HG03469 (cell line): ENCODE data around the gene PRKD1.
"Not testable (repeated sequence)": the region's sequence is repeated elsewhere in the genome, so short reads cannot be mapped to it uniquely, and the experiment has no call there.

Source experiments
- ATAC-seq: cut with Tn5 transposase; IDR thresholded peaks from one replicate; pipeline ENCODE4 v1.9.1; 2021; ENCODE audit warnings: mild to moderate bottlenecking, moderate library complexity, moderate number of reproducible peaks; ENCODE audit not compliant: unreplicated experiment

Gene PRKD1

GRCh38 chr14:29749327-29749726, 178.3 kb downstream of the PRKD1 start:
- no peak for ATAC-seq

- ATAC-seq = no peak
Measured at GRCh38 chr14:29745863-29746262, 181.8 kb downstream of the PRKD1 start.

GRCh38 chr14:29743531-29743930, 184.1 kb downstream of the PRKD1 start:
- ATAC-seq = no peak

- ATAC-seq = no peak
Measured at GRCh38 chr14:29741909-29742401, 185.7 kb downstream of the PRKD1 start.

GRCh38 chr14:29740491-29740890, 187.2 kb downstream of the PRKD1 start:
- no peak for ATAC-seq

- ATAC-seq = no peak
Measured at GRCh38 chr14:29738950-29739349, 188.7 kb downstream of the PRKD1 start.

GRCh38 chr14:29738056-29738455, 189.6 kb downstream of the PRKD1 start:
- ATAC-seq = no peak

- no peak for ATAC-seq
Measured at GRCh38 chr14:29735459-29735858, 192.2 kb downstream of the PRKD1 start.

- ATAC-seq = no peak
Measured at GRCh38 chr14:29734732-29735131, 192.9 kb downstream of the PRKD1 start.

GRCh38 chr14:29726560-29727331, 200.9 kb downstream of the PRKD1 start:
- not testable (repeated sequence) for ATAC-seq

GRCh38 chr14:29724991-29725390, 202.7 kb downstream of the PRKD1 start:
- no peak for ATAC-seq

- no peak for ATAC-seq
Measured at GRCh38 chr14:29722831-29723230, 204.8 kb downstream of the PRKD1 start.

- no peak for ATAC-seq
Measured at GRCh38 chr14:29721586-29721985, 206.1 kb downstream of the PRKD1 start.

GRCh38 chr14:29717901-29718300, 209.7 kb downstream of the PRKD1 start:
- ATAC-seq = no peak

GRCh38 chr14:29716150-29716549, 211.5 kb downstream of the PRKD1 start:
- ATAC-seq = no peak

GRCh38 chr14:29712601-29713000, 215.0 kb downstream of the PRKD1 start:
- ATAC-seq = no peak

GRCh38 chr14:29710015-29710414, 217.6 kb downstream of the PRKD1 start:
- ATAC-seq = no peak

- no peak for ATAC-seq
Measured at GRCh38 chr14:29709490-29709889, 218.2 kb downstream of the PRKD1 start.

- ATAC-seq = no peak
Measured at GRCh38 chr14:29706700-29707099, 220.9 kb downstream of the PRKD1 start.

- ATAC-seq = no peak
Measured at GRCh38 chr14:29705801-29706200, 221.8 kb downstream of the PRKD1 start.

- not testable (repeated sequence) for ATAC-seq
Measured at GRCh38 chr14:29689597-29689996, 238.1 kb downstream of the PRKD1 start.

GRCh38 chr14:29687866-29688265, 239.8 kb downstream of the PRKD1 start:
- ATAC-seq = no peak
